Kidney epithelial cell (primary cell): Measurements from ENCODE around the gene SPG21. TPM values are rescaled to one million over a fixed set of nuclear protein-coding genes. Genes with fewer than 3 reads are reported as not detected.

ENCODE experiments used
- DNase-seq: peaks from one replicate; pipeline ENCODE4 v3.0.0-alpha.2; 2010; ENCODE audit warnings: low read depth
- H3K27me3 ChIP-seq: 2 replicates; pipeline ENCODE4 v1.6.0; 2011; ENCODE audit warnings: low read length; ENCODE audit not compliant: control insufficient read depth, insufficient read depth
- H3K36me3 ChIP-seq: 2 replicates; pipeline ENCODE4 v1.5.1; 2011; ENCODE audit warnings: low read length; ENCODE audit not compliant: control insufficient read depth, insufficient read depth
- H3K4me3 ChIP-seq: 2 replicates; pipeline ENCODE4 v1.5.1; 2011; ENCODE audit warnings: low read depth, mild to moderate bottlenecking, control low read depth, low read length
- total RNA-seq: library from RNA; depleted of rRNA; stranded (reverse); fragments of >200 nt; gene quantifications from 2 replicates; pipeline ENCODE4 v1.2.3, GENCODE V29; 2015
- TF ChIP-seq, protein P1 (sequence below): IDR thresholded peaks from 2 replicates; pipeline ENCODE4 v1.5.1; 2011; ENCODE audit warnings: mild to moderate bottlenecking, moderate library complexity, low read length, control low read depth, inconsistent platforms; ENCODE audit not compliant: insufficient read depth, poor library complexity, severe bottlenecking

SPG21 gene
- total RNA-seq, 1 donor from 2014 or later, result 118 TPM

DNA sequence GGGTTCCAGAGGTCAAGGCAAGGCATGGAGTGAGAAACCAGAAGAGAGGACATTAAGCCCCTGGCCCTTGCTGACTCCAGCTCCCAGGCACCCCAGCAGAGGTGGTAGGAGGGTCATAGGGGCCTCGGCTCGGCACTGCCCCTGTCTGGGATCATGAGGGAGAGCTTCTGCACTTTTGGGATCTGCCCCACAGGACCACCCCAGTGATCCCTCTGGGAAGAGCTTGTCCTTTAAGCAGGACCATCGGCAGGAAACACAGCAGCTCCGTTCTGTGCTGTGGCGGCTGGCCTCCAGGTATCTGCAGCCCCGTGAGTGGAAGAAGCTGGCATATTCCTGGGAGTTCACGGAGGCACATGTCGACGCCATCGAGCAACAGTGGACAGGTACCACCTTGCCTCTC, 42.5 kb downstream of the SPG21 start:
- H3K27me3 ChIP-seq, result no peaks in the 10 kb centered on the region
- H3K4me3 ChIP-seq, result no peak overlapping the region
- H3K36me3 ChIP-seq, result no peaks in the 10 kb centered on the region
- DNase-seq, result no peak
- TF ChIP-seq, protein P1, sequence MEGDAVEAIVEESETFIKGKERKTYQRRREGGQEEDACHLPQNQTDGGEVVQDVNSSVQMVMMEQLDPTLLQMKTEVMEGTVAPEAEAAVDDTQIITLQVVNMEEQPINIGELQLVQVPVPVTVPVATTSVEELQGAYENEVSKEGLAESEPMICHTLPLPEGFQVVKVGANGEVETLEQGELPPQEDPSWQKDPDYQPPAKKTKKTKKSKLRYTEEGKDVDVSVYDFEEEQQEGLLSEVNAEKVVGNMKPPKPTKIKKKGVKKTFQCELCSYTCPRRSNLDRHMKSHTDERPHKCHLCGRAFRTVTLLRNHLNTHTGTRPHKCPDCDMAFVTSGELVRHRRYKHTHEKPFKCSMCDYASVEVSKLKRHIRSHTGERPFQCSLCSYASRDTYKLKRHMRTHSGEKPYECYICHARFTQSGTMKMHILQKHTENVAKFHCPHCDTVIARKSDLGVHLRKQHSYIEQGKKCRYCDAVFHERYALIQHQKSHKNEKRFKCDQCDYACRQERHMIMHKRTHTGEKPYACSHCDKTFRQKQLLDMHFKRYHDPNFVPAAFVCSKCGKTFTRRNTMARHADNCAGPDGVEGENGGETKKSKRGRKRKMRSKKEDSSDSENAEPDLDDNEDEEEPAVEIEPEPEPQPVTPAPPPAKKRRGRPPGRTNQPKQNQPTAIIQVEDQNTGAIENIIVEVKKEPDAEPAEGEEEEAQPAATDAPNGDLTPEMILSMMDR, result no peak

DNA sequence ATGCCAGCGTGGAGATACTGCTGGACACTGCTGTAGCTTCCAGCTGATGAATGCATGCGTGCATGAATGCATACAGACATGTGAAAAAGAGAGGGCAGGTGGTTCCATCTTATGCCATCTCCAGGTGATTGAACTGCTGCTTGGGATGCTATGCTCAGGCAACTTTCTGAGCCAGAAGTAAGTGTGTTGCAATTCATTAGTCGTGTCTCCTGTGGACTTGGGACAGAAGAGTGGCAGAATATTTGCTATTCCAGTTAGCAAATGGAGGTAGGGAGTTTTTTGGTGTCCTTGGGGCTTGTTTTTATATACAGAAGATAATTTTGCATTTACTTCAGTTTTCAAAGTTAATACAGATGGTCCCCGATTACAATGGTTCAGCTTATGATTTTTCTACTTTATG, 44.8 kb downstream of the SPG21 start:
- H3K4me3 ChIP-seq, result no peak overlapping the region
- TF ChIP-seq, protein P1, result no peak
- DNase-seq, result no peak
- no peaks in the 10 kb centered on the region for H3K36me3 ChIP-seq
- no peaks in the 10 kb centered on the region for H3K27me3 ChIP-seq

GRCh38 chr15:64943512-64944225, 46.0 kb downstream of the SPG21 start:
- TF ChIP-seq, protein P1, result no peak
- no peak overlapping the region for H3K4me3 ChIP-seq

GRCh38 chr15:64942356-64942755, 47.4 kb downstream of the SPG21 start:
- DNase-seq, result no peak
- H3K27me3 ChIP-seq, result no peaks in the 10 kb centered on the region
- TF ChIP-seq, protein P1, result no peak
- H3K36me3 ChIP-seq, result no peaks in the 10 kb centered on the region
- H3K4me3 ChIP-seq, result no peak overlapping the region

More at GRCh38 chr15:64943512-64944225, 46.0 kb downstream of the SPG21 start:
- Histone ChIP-seq H3K36me3 (no peaks in the 10 kb centered on the region), H3K27me3 (no peaks in the 10 kb centered on the region)
- DNase-seq, result no peak

DNA sequence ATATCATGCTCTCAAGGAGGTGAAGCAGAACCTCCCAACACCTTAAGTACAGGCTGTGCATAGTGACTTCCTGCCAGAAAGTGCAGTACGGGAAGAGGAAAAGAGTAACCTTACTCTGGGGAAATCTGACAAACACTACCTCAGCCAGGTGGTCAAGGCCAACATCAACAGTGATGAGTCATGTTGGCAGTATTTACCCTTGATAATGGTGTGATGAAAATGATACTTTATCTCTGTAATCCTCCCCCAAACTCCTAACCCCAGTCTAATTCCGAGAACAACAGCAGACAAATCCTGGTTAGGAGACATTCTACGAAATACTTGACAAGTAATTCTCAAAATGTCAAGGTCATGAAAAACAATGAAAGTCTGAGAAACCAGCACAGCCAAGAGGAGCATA, 51.5 kb downstream of the SPG21 start:
- H3K4me3 ChIP-seq, result no peak overlapping the region
- no peak for DNase-seq

More for the DNA sequence above, 51.5 kb downstream of the SPG21 start:
- TF ChIP-seq, protein P1, result no peak
- Histone ChIP-seq H3K36me3 (no peaks in the 10 kb centered on the region), H3K27me3 (no peaks in the 10 kb centered on the region)
